Tibial artery (tissue), 4 donors: ENCODE data around the gene RIPK3.
A peak's percentile ranks its signal among the peaks of the same experiment; 100 is the strongest.
"Not testable (repeated sequence)": the region's sequence is repeated elsewhere in the genome, so short reads cannot be mapped to it uniquely, and the experiment has no call there.

Experiments
- DNase-seq, 2 donors: peaks; one replicate each; pipeline ENCODE4 v3.0.0-alpha.2; 2019
- H3K27ac ChIP-seq, 2 donors: fragments of 200-600 bp; sonication (generic) in 1 of 2; 1 replicate in 1 of 2; 2 replicates in 1 of 2; pipeline ENCODE4 v1.5.1; 2018 to 2019; ENCODE audit warnings: mild to moderate bottlenecking in 1 of 2
- H3K27me3 ChIP-seq, 2 donors: fragments of 200-600 bp; sonication (generic) in 1 of 2; one replicate each; pipeline versions ENCODE4 v1.5.1 to v1.6.0; 2016 to 2019
- H3K36me3 ChIP-seq, 3 donors: fragments of 200-600 bp; sonication (generic) in 2 of 3; one replicate each; pipeline ENCODE4 v1.5.1; 2016 to 2019; ENCODE audit warnings: mild to moderate bottlenecking in 2 of 3
- H3K4me1 ChIP-seq, 4 donors: fragments of 200-600 bp; sonication (generic) in 2 of 4; 1 replicate in 3 of 4; 2 replicates in 1 of 4; pipeline ENCODE4 v1.5.1; 2016 to 2019
- H3K4me3 ChIP-seq, 2 donors: fragments of 200-600 bp; sonication (generic) in 1 of 2; 1 replicate in 1 of 2; 2 replicates in 1 of 2; pipeline ENCODE4 v1.5.1; 2018 to 2019; ENCODE audit warnings: mild to moderate bottlenecking in 2 of 2
- H3K9me3 ChIP-seq, 3 donors: fragments of 200-600 bp; sonication (generic) in 1 of 3; one replicate each; pipeline ENCODE4 v1.5.1; 2016 to 2019
- CTCF ChIP-seq, 2 experiments: fragments of 200-600 bp in 1 of 2; fragments of 450-650 bp in 1 of 2; IDR thresholded peaks; one replicate each; pipeline ENCODE4 v1.5.1; 2017 to 2019; ENCODE audit warnings: antibody characterized with exemption in 2 of 2, mild to moderate bottlenecking in 1 of 2, moderate library complexity in 1 of 2
- intact Hi-C: fragments of 100-400 bp; cut with DNase I; formaldehyde crosslinking; loops from one replicate; pipeline ENCODE4 v1.15.0; 2023; ENCODE audit warnings: low total_unique reads

The RIPK3 gene

GRCh38 chr14:24329073-24329663 is 10.6 kb downstream of the RIPK3 start:
- Histone ChIP-seq H3K27ac (no peak overlapping the region), H3K9me3 (no peaks in the 10 kb centered on the region), H3K36me3 (no peaks in the 10 kb centered on the region), H3K4me3 (no peak overlapping the region), H3K4me1 (peaks cover 0 to 27% (median 18%) of the 10 kb centered on the region in 4 donors), H3K27me3 (peaks cover under 1 to 19% of the 10 kb centered on the region in 2 donors)
- DNase-seq, result no peak
- TF ChIP-seq CTCF (IDR thresholded peaks at IDR 0.05), result no peak
- intact Hi-C loops, result no loop called here

DNA sequence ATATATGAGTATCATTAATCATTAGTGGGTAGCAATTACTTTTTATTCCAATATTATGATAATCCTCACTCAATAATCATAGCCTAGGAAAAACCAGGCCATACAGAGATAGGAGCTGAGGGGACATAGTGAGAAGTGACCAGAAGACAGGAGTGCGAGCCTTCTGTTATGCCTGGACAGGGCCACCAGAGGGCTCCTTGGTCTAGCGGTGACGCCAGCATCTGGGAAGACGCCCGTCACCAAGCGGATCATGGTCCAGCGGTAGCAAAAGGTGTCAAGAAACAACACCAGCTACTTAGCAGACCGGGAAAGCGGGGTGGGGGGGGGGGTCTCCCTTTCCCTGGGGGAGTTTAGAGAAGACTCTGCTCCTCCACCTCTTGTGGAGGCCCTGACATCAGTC is 11.9 kb downstream of the RIPK3 start:
- H3K27ac ChIP-seq, H3K36me3 ChIP-seq, H3K4me3 ChIP-seq: not testable (repeated sequence)

GRCh38 chr14:24327303-24327702 is 12.5 kb downstream of the RIPK3 start:
- Histone ChIP-seq H3K4me3 (no peak overlapping the region), H3K27me3 (peaks cover 0 to 7% of the 10 kb centered on the region in 2 donors), H3K9me3 (no peaks in the 10 kb centered on the region), H3K27ac (no peak overlapping the region), H3K4me1 (peaks cover 0 to 8% (median 4%) of the 10 kb centered on the region in 4 donors), H3K36me3 (no peaks in the 10 kb centered on the region)
- no peak for TF ChIP-seq CTCF (IDR thresholded peaks at IDR 0.05)
- intact Hi-C loops, result no loop called here
- DNase-seq, result no peak

More for the DNA sequence above, 11.9 kb downstream of the RIPK3 start:
- H3K27me3 ChIP-seq, H3K9me3 ChIP-seq, intact Hi-C loops: not testable (repeated sequence)
- peaks cover 0 to 14% (median 10%) of the 10 kb centered on the region in 4 donors for H3K4me1 ChIP-seq
- DNase-seq, result peak in 1 of 2 donors; percentile 56
- peak; percentile 58 to 73 for TF ChIP-seq CTCF (IDR thresholded peaks at IDR 0.05)

GRCh38 chr14:24325963-24326362 is 13.8 kb downstream of the RIPK3 start:
- Histone ChIP-seq H3K4me1 (no peaks in the 10 kb centered on the region), H3K27ac (no peak overlapping the region), H3K4me3 (no peak overlapping the region), H3K36me3 (no peaks in the 10 kb centered on the region), H3K9me3 (no peaks in the 10 kb centered on the region), H3K27me3 (peaks cover 0 to 7% of the 10 kb centered on the region in 2 donors)
- no peak for DNase-seq
- no peak for TF ChIP-seq CTCF (IDR thresholded peaks at IDR 0.05)
- intact Hi-C loops, result no loop called here

DNA sequence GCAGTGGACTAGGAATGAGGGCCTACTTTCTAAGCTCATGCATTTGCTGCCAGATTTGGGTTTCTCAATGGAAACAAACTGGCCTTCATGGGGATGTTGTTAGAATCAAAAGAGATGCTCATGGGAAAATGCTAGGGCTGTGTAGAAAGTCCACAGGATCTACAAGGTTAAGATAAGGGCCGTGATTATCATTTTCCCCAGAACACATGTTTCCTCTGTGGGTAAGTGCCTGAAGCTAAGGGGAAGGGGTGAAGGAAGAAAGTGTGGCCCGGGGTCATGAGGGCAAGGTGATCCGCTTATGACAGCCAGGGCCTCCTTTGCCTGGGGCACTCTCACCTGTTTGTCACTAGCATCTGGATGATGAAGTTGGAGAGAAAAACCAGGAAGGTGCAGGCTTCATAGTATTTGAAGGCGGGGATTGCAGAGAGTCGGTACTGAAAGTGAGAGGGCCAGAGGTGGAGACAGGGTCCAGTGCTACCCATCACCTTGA is 14.7 kb downstream of the RIPK3 start:
- Histone ChIP-seq H3K4me1 (no peaks in the 10 kb centered on the region), H3K4me3 (no peak overlapping the region), H3K9me3 (no peaks in the 10 kb centered on the region), H3K27ac (no peak overlapping the region), H3K27me3 (peaks cover 0 to 11% of the 10 kb centered on the region in 2 donors), H3K36me3 (no peaks in the 10 kb centered on the region)
- intact Hi-C loops, result no loop called here
- no peak for DNase-seq
- no peak for TF ChIP-seq CTCF (IDR thresholded peaks at IDR 0.05)
